PC-9 (cell line): ENCODE results near the gene SLC25A11. TPM values are rescaled to one million over a fixed set of nuclear protein-coding genes. Genes with fewer than 3 reads are reported as not detected.

Source experiments
- BruUV-seq: library from RNA; stranded (reverse); fragments of 400-500 nt; replicated peaks from 2 replicates; lab custom pipeline; 2021; lab: Mats Ljungman, UMichigan
- CTCF ChIA-PET: fragments of 300-600 bp; sonication (Branson Sonifier 250); formaldehyde crosslinking; loops from one replicate; lab custom pipeline; 2022; ENCODE audit warnings: antibody characterized with exemption; lab: Charles Lee
- POLR2A ChIA-PET: fragments of 300-600 bp; sonication (Branson Sonifier 250); formaldehyde crosslinking; loops from one replicate; lab custom pipeline; 2022; ENCODE audit warnings: antibody characterized with exemption; ENCODE audit not compliant: unreplicated experiment; lab: Charles Lee
- DNase-seq, 2 experiments: peaks; one replicate each; pipeline versions ENCODE4 v3.0.0 to v3.0.0-alpha.2; 2015 to 2022; ENCODE audit warnings: mixed read lengths in 1 of 2
- H2AFZ ChIP-seq: fragments of 200-600 bp; sonication (generic); 2 replicates; pipeline ENCODE4 v1.8.1; 2017; ENCODE audit warnings: antibody characterized with exemption
- H3F3A ChIP-seq: fragments of 200-600 bp; sonication (generic); 2 replicates; pipeline ENCODE4 v1.8.1; 2017; ENCODE audit warnings: antibody characterized with exemption, mild to moderate bottlenecking, low read depth; ENCODE audit not compliant: insufficient read depth
- H3K27ac ChIP-seq: fragments of 200-600 bp; sonication (generic); 2 replicates; pipeline ENCODE4 v1.6.1; 2016; ENCODE audit warnings: mixed run types
- H3K27me3 ChIP-seq: fragments of 200-600 bp; sonication (generic); 2 replicates; pipeline ENCODE4 v1.6.1; 2016; ENCODE audit warnings: low read depth, mixed run types; ENCODE audit not compliant: insufficient read depth
- H3K36me3 ChIP-seq: fragments of 200-600 bp; sonication (generic); 2 replicates; pipeline ENCODE4 v1.6.1; 2016; ENCODE audit warnings: low read depth, mixed run types
- H3K4me1 ChIP-seq: fragments of 200-600 bp; sonication (generic); replicated peaks from 2 replicates; pipeline ENCODE4 v1.6.1; 2016; ENCODE audit warnings: mixed run types; ENCODE audit not compliant: insufficient read depth
- H3K4me2 ChIP-seq: fragments of 200-600 bp; sonication (generic); 2 replicates; pipeline ENCODE4 v1.6.1; 2017; ENCODE audit warnings: mixed run types
- H3K4me3 ChIP-seq: fragments of 200-600 bp; sonication (generic); 2 replicates; pipeline ENCODE4 v1.6.1; 2016; ENCODE audit warnings: mixed run types
- H3K79me2 ChIP-seq: fragments of 200-600 bp; sonication (generic); 2 replicates; pipeline ENCODE4 v1.6.1; 2017; ENCODE audit warnings: low read depth, mixed run types
- H3K9me2 ChIP-seq: fragments of 200-600 bp; sonication (generic); 2 replicates; pipeline ENCODE4 v1.8.1; 2017; ENCODE audit warnings: mild to moderate bottlenecking; ENCODE audit not compliant: insufficient read depth
- H3K9me3 ChIP-seq: fragments of 200-600 bp; sonication (generic); 2 replicates; pipeline ENCODE4 v1.8.1; 2016; ENCODE audit warnings: low read depth; ENCODE audit not compliant: insufficient read depth
- H4K20me1 ChIP-seq: fragments of 200-600 bp; sonication (generic); 2 replicates; pipeline ENCODE4 v1.8.1; 2017; ENCODE audit not compliant: insufficient read depth
- CTCF ChIP-seq: fragments of 200-600 bp; sonication (generic); conservative IDR thresholded peaks from 2 replicates; pipeline ENCODE4 v1.6.1; 2017; ENCODE audit warnings: mixed run types, antibody characterized with exemption, mild to moderate bottlenecking, moderate library complexity
- EZH2 ChIP-seq: fragments of 200-600 bp; sonication (generic); IDR thresholded peaks from 2 replicates; pipeline ENCODE4 v1.8.0; 2017; ENCODE audit warnings: antibody characterized with exemption, low read depth
- intact Hi-C: fragments of 100-400 bp; cut with micrococcal nuclease; formaldehyde crosslinking; loops from one replicate; pipeline ENCODE4 v1.10.0; 2022; ENCODE audit not compliant: unreplicated experiment
- total RNA-seq: library from RNA; stranded (reverse); gene quantifications from 2 replicates; pipeline ENCODE4 v1.2.3, GENCODE V29; 2021

Gene SLC25A11
- total RNA-seq, 1 experiment from 2014 or later, result 56.2 TPM

DNA sequence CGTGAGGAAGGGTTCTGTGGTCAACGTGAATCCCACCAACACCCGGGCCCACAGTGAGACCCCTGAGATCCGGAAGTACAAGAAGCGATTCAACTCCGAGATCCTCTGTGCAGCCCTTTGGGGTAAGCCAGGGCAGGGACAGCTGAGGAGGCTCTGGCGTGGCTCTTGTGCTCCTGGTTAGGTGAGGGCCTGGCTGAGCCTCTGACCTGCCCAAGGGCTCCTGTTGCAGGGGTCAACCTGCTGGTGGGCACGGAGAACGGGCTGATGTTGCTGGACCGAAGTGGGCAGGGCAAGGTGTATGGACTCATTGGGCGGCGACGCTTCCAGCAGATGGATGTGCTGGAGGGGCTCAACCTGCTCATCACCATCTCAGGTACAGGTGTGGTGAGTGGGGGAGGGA lies 44.7 kb downstream of the SLC25A11 start:
- TF ChIP-seq CTCF (no peak), EZH2 (no peak)
- no peak for DNase-seq
- H3K36me3 ChIP-seq, result no peaks in the 10 kb centered on the region
- H3K79me2 ChIP-seq, result no peaks in the 10 kb centered on the region
- H3K27me3 ChIP-seq, result no peaks in the 10 kb centered on the region
- no TSS peak for BruUV-seq
- H3K9me2 ChIP-seq, result no peaks in the 10 kb centered on the region
- H3K27ac ChIP-seq, result no peak overlapping the region
- H4K20me1 ChIP-seq, result no peaks in the 10 kb centered on the region
- H2AFZ ChIP-seq, result no peak overlapping the region
- CTCF ChIA-PET, result interaction anchor here (0.7 kb wide), 1 partner anchor 87 kb away, joined by 3 read pairs; no protein-coding TSS in a partner anchor
- no peak overlapping the region for H3K4me3 ChIP-seq
- POLR2A ChIA-PET, result no interaction called here
- intact Hi-C loops, result no loop called here
- H3K9me3 ChIP-seq, result no peaks in the 10 kb centered on the region
- no peaks in the 10 kb centered on the region for H3K4me1 ChIP-seq
- H3F3A ChIP-seq, result peaks cover 8% of the 10 kb centered on the region; the same call in 1 of the 2 replicates
- H3K4me2 ChIP-seq, result no peak overlapping the region

DNA sequence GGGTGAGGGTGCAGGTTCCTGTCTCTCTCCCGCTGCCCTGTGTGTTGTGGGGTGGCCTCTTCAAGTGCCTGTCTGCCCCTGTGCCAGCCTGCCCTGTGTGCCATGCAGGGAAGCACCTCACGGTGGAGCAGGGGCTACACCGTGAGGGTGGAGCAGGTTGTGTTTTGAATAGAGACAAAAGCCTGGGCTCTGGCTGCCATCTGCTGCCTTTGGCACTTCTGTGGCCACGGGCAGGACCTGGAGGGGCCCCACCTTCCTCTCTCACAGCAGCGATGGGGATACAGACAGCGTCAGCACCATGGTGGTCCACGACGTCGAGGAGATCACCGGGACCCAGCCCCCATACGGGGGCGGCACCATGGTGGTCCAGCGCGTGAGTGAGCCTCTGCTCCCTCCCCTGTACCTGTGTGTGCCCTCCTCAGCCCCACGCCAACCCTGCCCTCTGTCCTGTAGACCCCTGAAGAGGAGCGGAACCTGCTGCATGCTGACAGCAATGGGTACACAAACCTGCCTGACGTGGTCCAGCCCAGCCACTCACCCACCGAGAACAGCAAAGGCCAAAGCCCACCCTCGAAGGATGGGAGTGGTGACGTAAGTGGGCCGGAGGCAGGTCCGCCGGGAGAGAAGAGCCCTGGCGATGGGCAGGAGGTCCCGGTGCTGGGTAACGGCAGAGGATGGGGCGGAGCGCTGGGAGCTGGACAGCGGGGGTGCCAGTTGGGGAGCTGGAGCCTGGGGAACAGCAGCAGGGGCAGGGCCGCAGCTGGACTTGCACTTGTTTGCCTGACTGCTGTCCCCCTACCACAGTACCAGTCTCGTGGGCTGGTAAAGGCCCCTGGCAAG lies 45.9 kb downstream of the SLC25A11 start:
- POLR2A ChIA-PET, result no interaction called here
- BruUV-seq, result no TSS peak

DNA sequence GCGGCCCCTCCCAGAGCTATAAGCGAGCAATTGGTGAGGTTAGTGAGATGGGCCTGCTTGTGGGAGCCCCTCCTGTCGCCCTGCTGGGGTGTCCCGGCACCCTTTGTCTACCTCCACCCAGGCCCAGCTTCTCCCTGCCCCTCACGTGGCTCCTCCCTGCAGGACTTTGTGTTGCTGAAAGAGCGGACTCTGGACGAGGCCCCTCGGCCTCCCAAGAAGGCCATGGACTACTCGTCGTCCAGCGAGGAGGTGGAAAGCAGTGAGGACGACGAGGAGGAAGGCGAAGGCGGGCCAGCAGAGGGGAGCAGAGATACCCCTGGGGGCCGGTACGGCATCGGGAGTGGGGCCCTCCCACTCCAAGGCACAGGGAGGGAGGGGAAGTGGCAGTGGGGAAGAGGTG lies 46.6 kb downstream of the SLC25A11 start:
- no peaks in the 10 kb centered on the region for H3K36me3 ChIP-seq
- POLR2A ChIA-PET, result no interaction called here
- intact Hi-C loops, result no loop called here
- BruUV-seq, result no TSS peak
- no peaks in the 10 kb centered on the region for H3K9me2 ChIP-seq
- H3K4me3 ChIP-seq, result no peak overlapping the region
- H3F3A ChIP-seq, result peaks cover 8% of the 10 kb centered on the region; the same call in 1 of the 2 replicates
- H3K27ac ChIP-seq, result no peak overlapping the region
- no peak overlapping the region for H2AFZ ChIP-seq
- H3K79me2 ChIP-seq, result no peaks in the 10 kb centered on the region
- no peak overlapping the region for H3K4me2 ChIP-seq
- DNase-seq, result no peak
- H4K20me1 ChIP-seq, result 0 out of 2 replicates have a peak, but pooled peaks cover 3% of the 10 kb centered on the region
- H3K9me3 ChIP-seq, result no peaks in the 10 kb centered on the region
- TF ChIP-seq CTCF (no peak), EZH2 (no peak)
- CTCF ChIA-PET, result no interaction called here
- no peaks in the 10 kb centered on the region for H3K4me1 ChIP-seq
- H3K27me3 ChIP-seq, result no peaks in the 10 kb centered on the region

More for the DNA sequence above, 45.9 kb downstream of the SLC25A11 start:
- no peak for TF ChIP-seq EZH2
- TF ChIP-seq CTCF, result no peak
- Histone ChIP-seq H2AFZ (no peak overlapping the region), H3K27me3 (no peaks in the 10 kb centered on the region), H4K20me1 (no peaks in the 10 kb centered on the region), H3K36me3 (no peaks in the 10 kb centered on the region), H3K9me2 (no peaks in the 10 kb centered on the region), H3K4me2 (no peak overlapping the region), H3K4me1 (no peaks in the 10 kb centered on the region), H3K9me3 (no peaks in the 10 kb centered on the region), H3K27ac (no peak overlapping the region), H3F3A (peaks cover 8% of the 10 kb centered on the region; the same call in 1 of the 2 replicates), H3K79me2 (no peaks in the 10 kb centered on the region), H3K4me3 (no peak overlapping the region)
- CTCF ChIA-PET, result no interaction called here
- intact Hi-C loops, result no loop called here
- DNase-seq, result no peak
